HAP-1 (cell line): ENCODE results near the gene JAKMIP2.
A peak's percentile ranks its signal among the peaks of the same experiment; 100 is the strongest.
"Not testable (repeated sequence)": the region's sequence is repeated elsewhere in the genome, so short reads cannot be mapped to it uniquely, and the experiment has no call there.

ENCODE experiments used
- DNase-seq, 2 experiments: peaks; one replicate each; pipeline ENCODE4 v3.0.0-alpha.2; 2016 to 2020; ENCODE audit warnings: low spot score in 2 of 2
- H3K27me3 ChIP-seq: fragments of 250-450 bp; sonication (Bioruptor Pico); 2 replicates; pipeline ENCODE4 v1.5.1; 2020; ENCODE audit warnings: low read depth, mild to moderate bottlenecking, moderate library complexity
- H3K36me3 ChIP-seq: fragments of 250-450 bp; sonication (Bioruptor Pico); replicated peaks from 2 replicates; pipeline ENCODE4 v1.5.1; 2020; ENCODE audit warnings: mild to moderate bottlenecking
- H3K4me1 ChIP-seq: fragments of 250-450 bp; sonication (Bioruptor Pico); 2 replicates; pipeline ENCODE4 v1.5.1; 2020; ENCODE audit warnings: mild to moderate bottlenecking
- H3K4me3 ChIP-seq: fragments of 250-450 bp; sonication (Bioruptor Pico); 2 replicates; pipeline ENCODE4 v1.5.1; 2020; ENCODE audit warnings: mild to moderate bottlenecking, moderate library complexity
- H3K9me3 ChIP-seq: fragments of 250-450 bp; sonication (Bioruptor Pico); 2 replicates; pipeline ENCODE4 v1.5.1; 2020; ENCODE audit warnings: mild to moderate bottlenecking, moderate library complexity
- in situ Hi-C: fragments of 300-500 bp; cut with MboI; formaldehyde crosslinking; loops from 3 replicates; pipeline ENCODE4 v1.14.3; 2020; ENCODE audit warnings: low sequenced_read_pairs, inconsistent platforms, mixed read lengths

JAKMIP2 gene

GRCh38 chr5:147564124-147564486, 218.4 kb downstream of the JAKMIP2 start:
- no peaks in the 10 kb centered on the region for H3K36me3 ChIP-seq
- H3K4me1 ChIP-seq = peaks cover 11% of the 10 kb centered on the region
- in situ Hi-C loops = loop anchor here (5.0 to 25.0 kb wide), 2 partner anchors 112 to 1027 kb away; no protein-coding TSS in a partner anchor
- DNase-seq = no peak
- H3K27me3 ChIP-seq = peaks cover 3% of the 10 kb centered on the region; the same call in 1 of the 2 replicates
- no peaks in the 10 kb centered on the region for H3K9me3 ChIP-seq
- H3K4me3 ChIP-seq = no peak overlapping the region

DNA sequence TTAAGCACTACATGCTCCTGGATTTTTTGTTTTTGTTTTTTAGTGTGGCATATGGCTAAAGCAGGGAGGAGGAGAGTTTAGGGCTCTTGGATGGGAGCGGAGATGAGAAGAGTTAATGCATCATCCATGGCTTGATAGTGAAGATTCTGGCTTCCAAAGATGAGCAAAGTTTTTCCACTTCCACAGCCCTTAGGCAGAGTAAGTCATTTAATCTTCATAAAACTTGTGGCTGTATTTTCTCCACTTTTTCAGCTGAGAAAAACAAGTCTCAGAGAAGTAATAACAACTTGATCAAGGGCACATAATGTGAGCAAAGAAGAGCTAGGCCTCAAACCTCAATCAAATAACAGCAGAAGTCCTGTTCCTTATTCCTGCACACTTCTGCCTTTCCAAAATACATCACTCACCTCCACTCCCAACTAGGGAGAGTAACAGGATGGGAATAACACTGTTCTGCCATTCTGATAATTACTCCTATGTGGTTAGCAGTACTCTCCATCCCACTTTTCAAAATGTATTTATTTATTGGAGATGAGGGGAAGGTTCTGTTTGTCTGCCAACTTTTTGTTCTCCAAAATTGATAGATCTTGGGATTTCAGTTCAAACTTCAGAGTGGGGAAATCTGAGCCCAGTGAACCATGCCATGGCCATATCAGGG, 218.9 kb downstream of the JAKMIP2 start:
- no peaks in the 10 kb centered on the region for H3K9me3 ChIP-seq
- DNase-seq = no peak
- H3K4me1 ChIP-seq = peaks cover 11% of the 10 kb centered on the region
- in situ Hi-C loops = loop anchor here (5.0 to 25.0 kb wide), 2 partner anchors 111 to 1026 kb away; no protein-coding TSS in a partner anchor
- no peaks in the 10 kb centered on the region for H3K36me3 ChIP-seq
- H3K4me3 ChIP-seq = no peak overlapping the region
- peaks cover 3% of the 10 kb centered on the region; the same call in 1 of the 2 replicates for H3K27me3 ChIP-seq

- no peak overlapping the region for H3K4me3 ChIP-seq
- DNase-seq = no peak
- H3K27me3 ChIP-seq = peaks cover 3% of the 10 kb centered on the region; the same call in 1 of the 2 replicates
- H3K4me1 ChIP-seq = peaks cover 12% of the 10 kb centered on the region
- in situ Hi-C loops = loop anchor here (5.0 to 25.0 kb wide), 2 partner anchors 109 to 1024 kb away; no protein-coding TSS in a partner anchor
- no peaks in the 10 kb centered on the region for H3K9me3 ChIP-seq
- H3K36me3 ChIP-seq = no peaks in the 10 kb centered on the region
Observed at GRCh38 chr5:147561435-147561834, 221.1 kb downstream of the JAKMIP2 start.

DNA sequence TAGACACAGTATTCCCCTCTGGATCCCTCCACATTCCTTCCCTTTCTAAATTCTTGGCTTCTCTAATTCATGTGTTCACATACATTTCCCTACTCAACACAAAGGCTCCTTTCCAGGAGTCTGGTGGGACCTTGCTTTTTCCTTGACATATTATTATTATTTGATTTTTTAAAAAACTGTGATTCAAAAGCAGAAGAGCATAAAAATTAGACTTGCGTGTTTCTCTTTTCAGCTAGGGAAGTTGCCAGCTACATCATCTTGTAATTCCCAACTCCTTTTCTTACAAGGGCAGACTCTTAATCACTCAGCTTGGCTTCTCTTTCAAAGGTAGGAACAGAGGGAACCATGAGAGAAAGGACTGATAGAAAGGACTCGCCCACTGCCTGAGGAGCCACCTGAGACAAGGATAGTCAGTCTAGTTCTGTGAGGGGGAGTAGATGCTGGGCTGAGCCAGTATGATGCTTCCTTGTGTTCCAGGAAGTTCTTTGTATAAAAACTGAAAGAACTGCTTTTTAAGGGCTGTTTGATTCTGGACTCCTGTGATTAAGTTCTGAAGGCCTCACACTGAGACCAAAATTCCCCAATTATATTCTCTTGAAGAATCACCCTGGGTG, 221.7 kb downstream of the JAKMIP2 start:
- peaks cover 12% of the 10 kb centered on the region for H3K4me1 ChIP-seq
- no peaks in the 10 kb centered on the region for H3K36me3 ChIP-seq
- H3K9me3 ChIP-seq = no peaks in the 10 kb centered on the region
- in situ Hi-C loops = loop anchor here (5.0 to 25.0 kb wide), 2 partner anchors 109 to 1024 kb away; no protein-coding TSS in a partner anchor
- H3K27me3 ChIP-seq = peaks cover 3% of the 10 kb centered on the region; the same call in 1 of the 2 replicates
- H3K4me3 ChIP-seq = no peak overlapping the region
- no peak for DNase-seq

GRCh38 chr5:147559749-147560148, 222.8 kb downstream of the JAKMIP2 start:
- H3K27me3 ChIP-seq = peaks cover 3% of the 10 kb centered on the region; the same call in 1 of the 2 replicates
- no peaks in the 10 kb centered on the region for H3K36me3 ChIP-seq
- no peaks in the 10 kb centered on the region for H3K9me3 ChIP-seq
- in situ Hi-C loops = loop anchor here (5.0 to 25.0 kb wide), 2 partner anchors 107 to 1022 kb away; no protein-coding TSS in a partner anchor
- DNase-seq = no peak
- no peak overlapping the region for H3K4me3 ChIP-seq
- H3K4me1 ChIP-seq = peaks cover 12% of the 10 kb centered on the region

- Histone ChIP-seq H3K36me3 (no peaks in the 10 kb centered on the region), H3K9me3 (no peaks in the 10 kb centered on the region), H3K4me1 (peaks cover 18% of the 10 kb centered on the region), H3K27me3 (peaks cover 3% of the 10 kb centered on the region; the same call in 1 of the 2 replicates), H3K4me3 (no peak overlapping the region)
- DNase-seq = peak in 1 of 2 experiments; percentile 57
- in situ Hi-C loops = loop anchor here (25.0 kb wide), 1 partner anchor 1022 kb away; no protein-coding TSS in a partner anchor
Observed at GRCh38 chr5:147558826-147559225, 223.7 kb downstream of the JAKMIP2 start.

DNA sequence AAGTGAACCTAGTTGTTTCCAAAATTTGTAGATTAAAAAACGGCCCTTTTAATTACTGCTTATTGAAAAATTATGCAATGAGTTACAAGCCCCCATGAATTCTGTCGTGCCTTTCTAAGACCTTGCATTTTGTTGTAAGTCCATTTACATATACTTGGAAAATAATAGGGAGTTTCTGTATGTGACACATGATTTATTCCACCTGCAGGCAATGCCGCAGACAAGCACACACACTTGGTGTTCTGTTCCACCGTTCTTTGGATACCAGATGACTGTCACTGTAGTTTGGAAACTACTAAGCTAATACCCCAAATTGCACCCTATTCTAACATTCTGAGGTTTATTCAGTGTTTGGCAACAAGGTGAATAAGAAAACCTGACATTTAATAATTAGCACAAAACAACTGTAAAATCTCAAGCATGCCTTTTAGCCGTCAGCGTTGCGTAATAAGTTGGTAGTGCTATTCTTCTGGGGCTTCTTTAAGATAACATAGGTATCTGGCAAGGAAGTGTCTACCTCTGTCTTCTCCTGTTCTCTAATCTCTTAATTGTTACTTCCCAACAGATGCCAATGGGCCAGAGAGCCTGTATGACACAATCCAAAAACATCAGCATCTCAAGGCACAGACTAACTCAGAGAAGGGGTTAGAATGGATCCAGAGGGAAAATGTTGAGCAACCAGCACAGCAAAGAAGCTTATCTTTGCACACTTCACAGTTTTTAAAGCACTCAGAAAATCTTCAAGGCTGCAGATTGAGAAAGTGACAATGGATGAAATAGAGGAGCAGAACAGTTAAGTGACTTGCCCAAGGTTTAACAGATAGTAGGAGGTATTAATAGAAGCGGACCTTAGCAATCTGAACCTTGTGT, 224.4 kb downstream of the JAKMIP2 start:
- peak; percentile 43 to 67 for DNase-seq
- Histone ChIP-seq H3K27me3 (peaks cover 3% of the 10 kb centered on the region; the same call in 1 of the 2 replicates), H3K36me3 (no peaks in the 10 kb centered on the region), H3K4me1 (peaks cover 18% of the 10 kb centered on the region), H3K9me3 (no peaks in the 10 kb centered on the region), H3K4me3 (no peak overlapping the region)
- in situ Hi-C loops = loop anchor here (25.0 kb wide), 1 partner anchor 1021 kb away; no protein-coding TSS in a partner anchor

DNA sequence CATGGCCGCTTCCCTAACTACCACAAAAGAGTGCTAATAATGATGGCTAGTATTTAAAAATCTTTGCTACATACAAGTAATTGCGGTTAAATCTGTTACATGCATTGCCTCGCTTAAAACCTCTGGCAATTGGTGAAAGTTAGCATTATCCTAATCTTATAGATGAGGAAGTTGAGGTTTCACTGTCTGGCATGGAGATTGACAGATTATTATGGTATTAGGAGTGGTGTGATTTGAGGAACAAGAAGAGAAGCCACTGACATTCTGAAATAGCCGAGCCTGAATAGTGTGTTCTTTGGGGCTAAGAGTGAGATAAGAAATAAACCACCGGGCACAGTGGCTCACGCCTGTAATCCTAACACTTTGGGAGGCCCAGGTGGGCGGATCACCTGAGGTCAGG, 227.4 kb downstream of the JAKMIP2 start:
- H3K27me3 ChIP-seq = peaks cover 1% of the 10 kb centered on the region; the same call in 1 of the 2 replicates
- no peaks in the 10 kb centered on the region for H3K36me3 ChIP-seq
- in situ Hi-C loops = loop anchor here (25.0 kb wide), 1 partner anchor 1018 kb away; no protein-coding TSS in a partner anchor
- no peak for DNase-seq
- peaks cover 18% of the 10 kb centered on the region for H3K4me1 ChIP-seq
- H3K9me3 ChIP-seq = no peaks in the 10 kb centered on the region
- H3K4me3 ChIP-seq = no peak overlapping the region

DNA sequence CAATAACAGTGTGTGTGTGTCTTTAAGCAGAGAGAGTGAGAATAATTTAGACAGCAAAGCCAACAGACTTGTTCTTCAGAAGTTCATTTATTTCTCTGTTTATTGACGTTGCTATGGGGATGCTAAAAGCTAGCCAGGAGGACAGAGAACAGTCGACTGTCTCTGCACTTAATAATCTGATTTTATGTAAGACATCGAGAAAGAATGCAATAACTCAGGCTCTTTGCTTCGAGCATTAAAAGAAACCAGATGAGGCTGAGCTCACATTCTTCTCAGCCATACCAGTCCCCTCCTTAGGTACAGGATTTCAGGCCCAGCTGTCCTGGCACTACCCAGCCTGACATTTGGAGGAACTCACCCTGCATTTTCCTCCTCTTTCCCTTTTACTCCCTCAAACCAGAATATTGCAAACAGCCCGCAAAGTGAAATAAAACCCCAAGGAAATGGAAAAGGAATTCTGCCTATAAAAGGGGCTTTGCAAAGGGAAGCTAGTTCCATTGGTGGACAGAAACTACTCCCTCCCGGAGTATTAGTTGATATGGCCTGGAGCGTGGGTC, 228.2 kb downstream of the JAKMIP2 start:
- H3K4me3 ChIP-seq = no peak overlapping the region
- peak in 1 of 2 experiments; percentile 9 for DNase-seq
- in situ Hi-C loops = loop anchor here (25.0 kb wide), 1 partner anchor 1017 kb away; no protein-coding TSS in a partner anchor

GRCh38 chr5:147553817-147554216, 228.7 kb downstream of the JAKMIP2 start:
- H3K4me3 ChIP-seq = not testable (repeated sequence)
- in situ Hi-C loops = loop anchor here (25.0 kb wide), 1 partner anchor 1017 kb away; no protein-coding TSS in a partner anchor

More for the DNA sequence above, 228.2 kb downstream of the JAKMIP2 start:
- H3K9me3 ChIP-seq = no peaks in the 10 kb centered on the region; the same call in 1 of the 2 replicates
- H3K36me3 ChIP-seq = no peaks in the 10 kb centered on the region
- peaks cover 18% of the 10 kb centered on the region for H3K4me1 ChIP-seq
- no peaks in the 10 kb centered on the region for H3K27me3 ChIP-seq

DNA sequence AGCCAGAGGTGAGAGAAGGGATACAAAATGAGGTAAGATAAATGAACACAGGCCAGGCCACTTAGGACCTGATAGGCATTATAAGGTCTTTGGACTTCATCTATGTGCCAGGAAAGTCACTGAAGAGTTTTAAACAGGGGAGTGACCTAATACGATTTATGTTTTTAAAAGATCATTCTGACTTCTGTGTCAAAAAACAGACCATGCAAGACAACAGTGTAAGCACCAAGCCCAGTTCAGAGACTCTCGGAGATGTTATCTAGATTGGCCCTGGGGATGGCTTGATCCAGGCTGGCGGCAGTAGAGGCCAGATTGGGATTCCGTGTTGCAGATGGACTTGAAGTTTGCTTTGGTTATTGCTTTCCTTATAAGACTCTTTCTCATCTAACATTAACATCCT, 229.6 kb downstream of the JAKMIP2 start:
- peaks cover 11% of the 10 kb centered on the region for H3K4me1 ChIP-seq
- in situ Hi-C loops = loop anchor here (25.0 kb wide), 1 partner anchor 1016 kb away; no protein-coding TSS in a partner anchor

More at GRCh38 chr5:147553817-147554216, 228.7 kb downstream of the JAKMIP2 start:
- not testable (repeated sequence) for H3K27me3 ChIP-seq, DNase-seq, H3K9me3 ChIP-seq, H3K36me3 ChIP-seq
- peaks cover 18% of the 10 kb centered on the region for H3K4me1 ChIP-seq

GRCh38 chr5:147551677-147552076, 230.9 kb downstream of the JAKMIP2 start:
- no peaks in the 10 kb centered on the region for H3K27me3 ChIP-seq
- no peaks in the 10 kb centered on the region; the same call in 1 of the 2 replicates for H3K9me3 ChIP-seq
- no peak overlapping the region for H3K4me3 ChIP-seq
- no peaks in the 10 kb centered on the region for H3K36me3 ChIP-seq
- in situ Hi-C loops = loop anchor here (25.0 kb wide), 1 partner anchor 1014 kb away; no protein-coding TSS in a partner anchor
- H3K4me1 ChIP-seq = peaks cover 6% of the 10 kb centered on the region
- DNase-seq = no peak

More for the DNA sequence above, 229.6 kb downstream of the JAKMIP2 start:
- Histone ChIP-seq H3K27me3 (no peaks in the 10 kb centered on the region), H3K9me3 (no peaks in the 10 kb centered on the region; the same call in 1 of the 2 replicates), H3K36me3 (no peaks in the 10 kb centered on the region), H3K4me3 (no peak overlapping the region)
- no peak for DNase-seq
